WI38 (cell line): Measurements from ENCODE around the gene TBRG4.

ENCODE experiments used
- H3K4me3 ChIP-seq: 2 replicates; pipeline ENCODE4 v1.5.1; 2011; ENCODE audit warnings: low read depth, mild to moderate bottlenecking, control low read depth, low read length
- TF ChIP-seq, protein P1 (sequence below): IDR thresholded peaks from 2 replicates; pipeline ENCODE4 v1.5.1; 2012; ENCODE audit warnings: low read depth, mild to moderate bottlenecking, control low read depth, low read length

TBRG4 gene

DNA sequence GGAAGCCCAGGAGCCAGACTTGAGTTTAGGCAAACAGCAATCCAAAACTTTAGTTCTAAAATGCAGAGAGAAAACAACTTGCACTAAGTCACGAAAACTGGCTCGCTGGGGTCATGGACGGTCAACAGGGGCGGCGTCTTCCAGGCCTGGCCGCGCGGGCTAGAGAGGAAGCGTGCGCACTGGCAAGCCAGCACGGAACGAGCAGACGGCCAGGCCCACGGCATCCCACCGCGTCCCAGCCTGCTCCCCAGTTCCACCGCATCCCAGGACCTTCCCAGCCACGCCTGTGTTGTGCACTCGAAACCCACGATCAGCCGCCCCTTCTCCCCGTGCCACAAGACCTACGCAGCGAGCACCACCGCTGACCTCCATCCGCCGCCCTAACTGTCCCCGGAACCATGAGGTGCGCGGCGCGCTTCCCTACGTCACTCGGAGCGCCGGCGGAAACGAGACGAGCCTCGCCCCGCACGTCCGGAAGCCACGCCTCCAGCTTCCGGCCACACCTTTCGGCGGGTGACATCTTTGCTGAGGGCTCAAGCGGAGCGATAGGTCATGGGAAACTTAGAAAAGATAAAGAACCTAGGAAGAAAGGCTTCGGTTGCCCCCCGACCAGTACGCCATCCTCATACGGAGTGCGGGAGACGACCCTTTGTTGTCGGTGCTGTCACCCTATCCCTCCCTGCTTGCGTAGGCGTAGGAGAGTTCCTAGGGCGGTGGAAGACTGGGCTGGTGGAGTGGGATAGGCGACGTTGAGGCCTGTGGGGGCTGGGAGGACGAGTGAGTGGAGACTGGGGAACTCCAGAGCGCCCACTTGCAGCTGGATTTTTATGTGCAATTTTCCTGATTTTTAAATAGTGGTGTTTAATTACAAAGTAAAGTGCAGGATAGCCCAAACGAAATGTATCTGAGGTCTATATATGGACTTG lies at the start of gene TBRG4:
Gene TBRG4 (minus strand): TSS at position 400 of the 926 bp plus-strand sequence. CDS start 2,460 bp downstream, outside the sequence.
- TF ChIP-seq, protein P1, sequence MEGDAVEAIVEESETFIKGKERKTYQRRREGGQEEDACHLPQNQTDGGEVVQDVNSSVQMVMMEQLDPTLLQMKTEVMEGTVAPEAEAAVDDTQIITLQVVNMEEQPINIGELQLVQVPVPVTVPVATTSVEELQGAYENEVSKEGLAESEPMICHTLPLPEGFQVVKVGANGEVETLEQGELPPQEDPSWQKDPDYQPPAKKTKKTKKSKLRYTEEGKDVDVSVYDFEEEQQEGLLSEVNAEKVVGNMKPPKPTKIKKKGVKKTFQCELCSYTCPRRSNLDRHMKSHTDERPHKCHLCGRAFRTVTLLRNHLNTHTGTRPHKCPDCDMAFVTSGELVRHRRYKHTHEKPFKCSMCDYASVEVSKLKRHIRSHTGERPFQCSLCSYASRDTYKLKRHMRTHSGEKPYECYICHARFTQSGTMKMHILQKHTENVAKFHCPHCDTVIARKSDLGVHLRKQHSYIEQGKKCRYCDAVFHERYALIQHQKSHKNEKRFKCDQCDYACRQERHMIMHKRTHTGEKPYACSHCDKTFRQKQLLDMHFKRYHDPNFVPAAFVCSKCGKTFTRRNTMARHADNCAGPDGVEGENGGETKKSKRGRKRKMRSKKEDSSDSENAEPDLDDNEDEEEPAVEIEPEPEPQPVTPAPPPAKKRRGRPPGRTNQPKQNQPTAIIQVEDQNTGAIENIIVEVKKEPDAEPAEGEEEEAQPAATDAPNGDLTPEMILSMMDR = 0 out of 2 replicates have a peak, but pooled peaks have one; percentile 16

DNA sequence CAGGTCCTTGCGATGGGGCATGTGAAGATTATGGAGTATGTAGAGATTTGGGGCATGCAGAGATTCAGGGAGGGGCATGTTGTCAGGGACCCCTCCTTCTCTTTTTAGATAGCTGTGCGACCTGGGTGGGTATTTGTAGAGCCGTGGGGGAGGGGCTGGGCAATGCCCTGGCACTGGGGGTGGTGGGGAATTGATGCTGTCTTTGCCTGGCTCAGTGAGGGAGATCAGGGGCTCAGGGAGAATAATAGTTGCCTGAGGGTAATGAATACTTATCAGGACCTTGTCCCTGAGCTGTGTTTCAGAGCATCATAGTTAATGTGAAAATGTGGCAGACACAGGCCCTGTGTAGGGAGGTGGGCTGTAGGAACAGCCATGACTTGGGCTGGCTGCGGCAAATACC lies 49.6 kb upstream of the TBRG4 start:
- TF ChIP-seq, protein P1 = no peak

More for the DNA sequence above, at the start of gene TBRG4:
- peak within 1 kb of the TSS; percentile 68 for H3K4me3 ChIP-seq

DNA sequence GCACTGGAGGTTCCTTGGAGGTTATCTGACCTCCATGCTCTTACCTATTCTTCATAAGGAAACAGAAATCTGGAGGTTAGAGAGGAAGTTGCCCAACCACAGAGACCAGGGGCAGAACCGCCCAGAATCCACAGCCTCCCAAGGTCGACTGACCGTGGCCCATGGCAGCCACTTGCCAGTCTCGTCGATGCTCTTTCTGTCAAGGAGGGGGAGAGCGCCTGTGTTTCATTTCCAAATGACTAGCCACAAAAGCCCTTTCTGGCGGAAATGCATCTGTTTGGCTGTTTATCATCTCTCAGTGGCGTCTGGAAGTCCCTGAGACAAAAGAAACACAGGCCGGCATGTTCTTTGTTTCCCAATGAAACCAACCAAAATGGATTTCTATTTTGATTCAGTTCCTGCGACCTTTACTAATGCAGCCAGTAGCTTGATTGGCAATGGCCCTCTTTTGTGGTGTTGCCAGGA lies 49.0 kb upstream of the TBRG4 start:
- no peak overlapping the region for H3K4me3 ChIP-seq
- TF ChIP-seq, protein P1 = no peak

More for the DNA sequence above, 49.6 kb upstream of the TBRG4 start:
- H3K4me3 ChIP-seq = no peak overlapping the region

DNA sequence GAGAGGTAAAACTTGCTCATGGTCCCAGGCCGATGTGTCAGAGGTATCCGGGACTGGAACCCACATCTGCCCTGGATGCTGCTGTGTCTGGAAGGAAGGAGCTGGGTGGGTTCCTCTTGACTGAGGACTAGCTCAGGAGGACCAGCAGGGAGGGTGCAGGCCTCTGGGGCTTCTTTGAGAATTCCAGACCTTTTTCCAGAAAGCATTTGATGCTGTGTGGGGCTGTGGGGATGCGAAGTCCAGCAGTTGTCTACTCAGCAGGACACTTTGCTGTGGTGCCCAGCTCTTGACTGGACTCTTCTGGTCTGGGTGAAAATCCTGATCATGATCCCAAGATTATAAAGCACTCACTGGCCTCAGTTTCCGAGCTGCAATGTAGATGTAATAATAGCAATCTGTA lies 47.8 kb upstream of the TBRG4 start:
- no peak overlapping the region for H3K4me3 ChIP-seq
- TF ChIP-seq, protein P1 = no peak

DNA sequence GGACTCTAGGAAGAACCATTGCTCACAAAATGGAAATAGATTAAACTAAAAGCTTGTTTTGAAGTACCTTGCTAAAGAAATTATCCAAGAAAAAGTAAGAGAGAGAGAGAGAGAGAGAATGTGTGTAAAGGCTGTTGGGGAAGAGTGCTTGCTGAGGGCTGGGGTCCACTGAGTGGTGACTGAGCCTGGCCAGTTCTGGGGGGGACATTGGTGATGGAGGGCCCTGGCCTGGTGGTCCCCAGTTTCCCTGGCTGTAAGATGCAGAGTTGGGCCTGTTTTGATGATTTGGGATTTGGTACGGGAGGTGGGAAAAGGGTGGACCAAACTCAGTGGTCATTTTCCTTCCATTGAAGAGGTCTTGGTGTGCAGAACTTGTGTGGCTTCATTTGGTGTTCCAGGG lies 47.0 kb upstream of the TBRG4 start:
- TF ChIP-seq, protein P1 = no peak
- no peak overlapping the region for H3K4me3 ChIP-seq

DNA sequence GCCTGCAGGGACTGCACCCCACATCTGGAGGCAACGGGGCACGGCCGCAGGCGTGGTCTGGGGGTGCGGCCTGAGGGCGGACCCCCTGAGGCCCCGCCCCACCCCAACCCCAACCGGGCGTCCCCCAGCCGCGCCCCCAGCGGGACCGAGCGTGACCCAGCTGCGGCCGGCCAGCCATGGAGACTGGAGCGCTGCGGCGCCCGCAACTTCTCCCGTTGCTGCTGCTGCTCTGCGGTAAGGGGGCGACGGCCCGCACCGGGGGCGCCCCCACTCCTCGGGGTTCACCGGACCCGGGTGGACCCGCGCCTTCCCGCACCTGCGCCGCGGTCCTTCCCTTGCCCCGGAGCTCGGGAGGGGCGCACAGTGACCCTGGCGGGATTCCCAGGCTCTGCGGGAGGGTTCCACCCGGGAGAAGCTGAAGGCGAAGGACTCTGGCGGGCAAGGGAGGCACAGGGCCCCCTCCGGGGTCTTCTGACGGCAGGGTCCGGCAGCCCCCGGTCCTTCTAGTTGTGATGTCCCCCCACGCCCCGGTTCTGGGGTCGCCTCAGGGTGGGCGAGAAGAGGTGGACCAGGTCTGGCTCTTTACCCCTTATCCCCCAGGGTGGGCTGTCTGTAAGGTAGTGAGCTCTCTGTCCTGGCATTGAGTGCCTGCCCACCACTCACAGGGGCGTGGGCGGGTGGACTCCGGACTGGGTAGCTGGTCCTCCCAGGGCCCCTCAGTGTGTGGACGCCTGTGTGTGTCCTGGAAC lies 46.3 kb upstream of the TBRG4 start, which contains the start of gene RAMP3:
Gene RAMP3 (plus strand): TSS at position 139 of the 749 bp plus-strand sequence. CDS start 38 bp downstream, at position 177.
- TF ChIP-seq, protein P1 = no peak
- H3K4me3 ChIP-seq = no peak within 1 kb of the TSS
